ENCODE data around the gene RPS27L.

RPS27L gene

DNA sequence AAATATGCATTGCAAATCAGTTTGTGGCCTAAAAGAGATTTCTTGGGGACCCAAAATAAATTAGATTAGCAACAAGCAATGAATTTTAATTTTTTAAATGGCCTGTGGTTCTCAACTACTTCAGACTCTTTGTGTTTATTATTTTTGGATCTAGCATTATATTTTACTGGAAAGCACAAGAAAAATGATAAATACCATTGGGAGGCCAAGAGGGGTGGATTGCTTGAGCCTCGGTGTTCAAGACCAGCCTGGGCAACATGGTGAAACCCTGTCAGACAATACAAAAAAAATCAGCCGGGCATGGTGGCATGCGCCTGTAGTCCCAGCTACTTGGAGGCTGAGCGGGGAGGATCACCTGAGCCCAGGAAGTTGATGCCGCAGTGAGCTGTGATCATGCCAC is 22.0 kb downstream of the RPS27L start:
- Histone ChIP-seq H4K20me1 (ENCODE audit: insufficient read depth) (no peaks in the 10 kb centered on the region), H3K36me3 (ENCODE audit: insufficient read depth) (no peaks in the 10 kb centered on the region), H3K79me2 (ENCODE audit: insufficient read depth, low read depth) (no peaks in the 10 kb centered on the region), H3K27me3 (ENCODE audit: insufficient read depth, low read depth) (no peaks in the 10 kb centered on the region), H3K9ac (no peak overlapping the region), H3K4me1 (ENCODE audit: low read depth, poor library complexity, severe bottlenecking) (no peaks in the 10 kb centered on the region), H2AFZ (ENCODE audit: low read depth) (no peak overlapping the region), H3K4me3 (IDR thresholded peaks at IDR 0.05; ENCODE audit: insufficient read depth, low read depth, low read length) (no peak overlapping the region), H3K4me2 (no peak overlapping the region), H3K27ac (no peak overlapping the region)
- TF ChIP-seq CTCF (conservative IDR thresholded peaks at IDR 0.05; ENCODE audit: low read depth, low read length), result no peak

GRCh38 chr15:63134245-63134985 is 22.9 kb downstream of the RPS27L start:
- no peak overlapping the region for H3K9ac ChIP-seq
- no peak overlapping the region for H2AFZ ChIP-seq (ENCODE audit: low read depth)
- no peaks in the 10 kb centered on the region for H3K4me1 ChIP-seq (ENCODE audit: low read depth, poor library complexity, severe bottlenecking)
- H3K4me3 ChIP-seq (IDR thresholded peaks at IDR 0.05; ENCODE audit: insufficient read depth, low read depth, low read length), result no peak overlapping the region
- no peak for TF ChIP-seq CTCF (conservative IDR thresholded peaks at IDR 0.05; ENCODE audit: low read depth, low read length)
- H3K79me2 ChIP-seq (ENCODE audit: insufficient read depth, low read depth), result no peaks in the 10 kb centered on the region
- no peaks in the 10 kb centered on the region for H4K20me1 ChIP-seq (ENCODE audit: insufficient read depth)
- no peak overlapping the region for H3K27ac ChIP-seq
- H3K36me3 ChIP-seq (ENCODE audit: insufficient read depth), result no peaks in the 10 kb centered on the region
- H3K27me3 ChIP-seq (ENCODE audit: insufficient read depth, low read depth), result no peaks in the 10 kb centered on the region
- H3K4me2 ChIP-seq, result no peak overlapping the region

DNA sequence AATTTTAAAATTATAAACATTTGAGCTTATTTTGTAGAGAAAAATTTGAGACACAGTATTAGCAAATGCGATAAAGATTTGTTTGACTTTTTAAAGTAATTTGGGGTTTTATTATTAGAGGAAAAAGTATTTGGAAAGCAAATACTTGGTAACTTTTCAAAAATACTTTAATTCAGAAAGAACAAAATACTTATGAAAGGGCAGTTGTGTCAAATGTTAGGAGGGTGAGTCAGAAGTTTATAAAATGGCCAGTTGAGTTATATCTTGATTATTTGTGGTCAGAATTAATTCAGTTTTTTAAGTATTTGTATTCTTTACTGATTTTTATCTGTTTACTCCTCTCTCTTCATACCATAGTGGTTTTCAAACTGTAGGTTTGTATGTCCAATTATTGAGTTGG is 23.5 kb downstream of the RPS27L start:
- Histone ChIP-seq H4K20me1 (ENCODE audit: insufficient read depth) (no peaks in the 10 kb centered on the region), H3K27me3 (ENCODE audit: insufficient read depth, low read depth) (no peaks in the 10 kb centered on the region), H3K27ac (no peak overlapping the region), H3K4me2 (no peak overlapping the region), H3K9ac (no peak overlapping the region), H3K36me3 (ENCODE audit: insufficient read depth) (no peaks in the 10 kb centered on the region), H2AFZ (ENCODE audit: low read depth) (no peak overlapping the region), H3K4me3 (IDR thresholded peaks at IDR 0.05; ENCODE audit: insufficient read depth, low read depth, low read length) (no peak overlapping the region), H3K79me2 (ENCODE audit: insufficient read depth, low read depth) (no peaks in the 10 kb centered on the region), H3K4me1 (ENCODE audit: low read depth, poor library complexity, severe bottlenecking) (no peaks in the 10 kb centered on the region)
- TF ChIP-seq CTCF (conservative IDR thresholded peaks at IDR 0.05; ENCODE audit: low read depth, low read length), result no peak

- Histone ChIP-seq H2AFZ (ENCODE audit: low read depth) (no peak overlapping the region), H3K4me3 (IDR thresholded peaks at IDR 0.05; ENCODE audit: insufficient read depth, low read depth, low read length) (no peak overlapping the region), H3K27ac (no peak overlapping the region), H3K9ac (no peak overlapping the region), H3K79me2 (ENCODE audit: insufficient read depth, low read depth) (no peaks in the 10 kb centered on the region), H3K27me3 (ENCODE audit: insufficient read depth, low read depth) (no peaks in the 10 kb centered on the region), H3K4me1 (ENCODE audit: low read depth, poor library complexity, severe bottlenecking) (peaks cover 6% of the 10 kb centered on the region), H4K20me1 (ENCODE audit: insufficient read depth) (no peaks in the 10 kb centered on the region), H3K4me2 (no peak overlapping the region), H3K36me3 (ENCODE audit: insufficient read depth) (no peaks in the 10 kb centered on the region)
- TF ChIP-seq CTCF (conservative IDR thresholded peaks at IDR 0.05; ENCODE audit: low read depth, low read length), result no peak
Observed at GRCh38 chr15:63126726-63127125, 30.6 kb downstream of the RPS27L start.
